ENCODE measurements around the gene DARS1.

DNA sequence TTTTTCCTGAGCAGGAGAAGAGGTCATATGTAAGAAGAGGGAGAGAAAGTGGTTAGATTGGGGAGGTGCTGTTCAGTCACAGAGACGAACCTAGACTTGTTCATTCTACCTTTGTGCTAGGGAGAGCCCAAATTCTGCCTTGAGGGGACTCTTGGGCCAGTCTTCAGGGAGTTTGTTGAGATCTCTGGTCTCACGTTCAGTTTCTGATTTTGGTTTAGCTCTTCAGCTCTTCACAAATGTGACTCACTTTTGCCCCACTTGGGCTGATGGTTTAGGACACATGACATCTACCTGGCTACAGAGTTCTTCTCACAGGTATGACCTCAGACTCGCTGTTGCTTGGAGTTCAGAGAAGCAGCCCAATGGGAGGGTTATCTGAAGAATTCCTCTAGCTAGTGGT is 49.2 kb upstream of the DARS1 start:
- TF ChIP-seq POLR2A (IDR thresholded peaks at IDR 0.05) = no peak
- TF ChIP-seq, protein P1, sequence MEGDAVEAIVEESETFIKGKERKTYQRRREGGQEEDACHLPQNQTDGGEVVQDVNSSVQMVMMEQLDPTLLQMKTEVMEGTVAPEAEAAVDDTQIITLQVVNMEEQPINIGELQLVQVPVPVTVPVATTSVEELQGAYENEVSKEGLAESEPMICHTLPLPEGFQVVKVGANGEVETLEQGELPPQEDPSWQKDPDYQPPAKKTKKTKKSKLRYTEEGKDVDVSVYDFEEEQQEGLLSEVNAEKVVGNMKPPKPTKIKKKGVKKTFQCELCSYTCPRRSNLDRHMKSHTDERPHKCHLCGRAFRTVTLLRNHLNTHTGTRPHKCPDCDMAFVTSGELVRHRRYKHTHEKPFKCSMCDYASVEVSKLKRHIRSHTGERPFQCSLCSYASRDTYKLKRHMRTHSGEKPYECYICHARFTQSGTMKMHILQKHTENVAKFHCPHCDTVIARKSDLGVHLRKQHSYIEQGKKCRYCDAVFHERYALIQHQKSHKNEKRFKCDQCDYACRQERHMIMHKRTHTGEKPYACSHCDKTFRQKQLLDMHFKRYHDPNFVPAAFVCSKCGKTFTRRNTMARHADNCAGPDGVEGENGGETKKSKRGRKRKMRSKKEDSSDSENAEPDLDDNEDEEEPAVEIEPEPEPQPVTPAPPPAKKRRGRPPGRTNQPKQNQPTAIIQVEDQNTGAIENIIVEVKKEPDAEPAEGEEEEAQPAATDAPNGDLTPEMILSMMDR (IDR thresholded peaks at IDR 0.05) = no peak
